DOHH2 (cell line): Measurements from ENCODE around the gene SLC29A1.

Source experiments
- H3F3A ChIP-seq: fragments of 200-600 bp; sonication (generic), shearing (Covaris generic); 2 replicates; pipeline ENCODE4 v1.6.0; 2016; ENCODE audit warnings: antibody characterized with exemption, mild to moderate bottlenecking; ENCODE audit not compliant: control insufficient read depth, insufficient read depth
- H3K27ac ChIP-seq: fragments of 200-600 bp; sonication (generic); 2 replicates; pipeline ENCODE4 v1.5.1; 2014; ENCODE audit warnings: low read depth, mild to moderate bottlenecking, low read length, moderate library complexity
- H3K27me3 ChIP-seq: fragments of 200-600 bp; sonication (generic); 2 replicates; pipeline ENCODE4 v1.6.1; 2014; ENCODE audit warnings: mild to moderate bottlenecking, low read length, mixed read lengths; ENCODE audit not compliant: control insufficient read depth
- H3K36me3 ChIP-seq: fragments of 200-600 bp; sonication (generic); 2 replicates; pipeline ENCODE4 v1.6.1; 2014; ENCODE audit warnings: mild to moderate bottlenecking, low read length, moderate library complexity, mixed read lengths; ENCODE audit not compliant: control insufficient read depth
- H3K4me1 ChIP-seq: fragments of 200-600 bp; sonication (generic); 2 replicates; pipeline ENCODE4 v1.6.1; 2014; ENCODE audit warnings: mild to moderate bottlenecking, low read length, mixed read lengths; ENCODE audit not compliant: control insufficient read depth
- H3K4me2 ChIP-seq: fragments of 200-600 bp; sonication (generic); 2 replicates; pipeline ENCODE4 v1.6.0; 2014; ENCODE audit warnings: mild to moderate bottlenecking, low read length, moderate library complexity
- H3K4me3 ChIP-seq: fragments of 200-600 bp; sonication (generic); 2 replicates; pipeline ENCODE4 v1.5.1; 2014; ENCODE audit warnings: mild to moderate bottlenecking, low read length, mixed read lengths
- H3K79me2 ChIP-seq: fragments of 200-600 bp; sonication (generic); 2 replicates; pipeline ENCODE4 v1.6.1; 2014; ENCODE audit warnings: mild to moderate bottlenecking, low read length, mixed read lengths; ENCODE audit not compliant: control insufficient read depth
- H3K9me2 ChIP-seq: fragments of 200-600 bp; sonication (generic); replicated peaks from 2 replicates; pipeline ENCODE4 v1.6.1; 2014; ENCODE audit warnings: mild to moderate bottlenecking, low read length, mixed read lengths; ENCODE audit not compliant: control insufficient read depth
- H3K9me3 ChIP-seq: fragments of 200-600 bp; sonication (generic); 2 replicates; pipeline ENCODE4 v1.6.1; 2014; ENCODE audit warnings: antibody characterized with exemption, low read length, mixed read lengths; ENCODE audit not compliant: control insufficient read depth, insufficient read depth
- H4K20me1 ChIP-seq: fragments of 200-600 bp; sonication (generic); 2 replicates; pipeline ENCODE4 v1.6.0; 2014; ENCODE audit warnings: low read depth, mild to moderate bottlenecking, antibody characterized with exemption, low read length, moderate library complexity; ENCODE audit not compliant: control insufficient read depth, insufficient read depth
- EZH2phosphoT487 ChIP-seq: fragments of 200-600 bp; sonication (generic); IDR thresholded peaks from 2 replicates; pipeline ENCODE4 v1.6.1; 2017; ENCODE audit warnings: borderline replicate concordance, mild to moderate bottlenecking, antibody characterized with exemption, low read length, moderate library complexity, mixed read lengths
- TF ChIP-seq, protein P1 (sequence below): fragments of 200-600 bp; sonication (generic); IDR thresholded peaks from one replicate; pipeline ENCODE4 v1.5.1; 2014; ENCODE audit warnings: antibody characterized with exemption, mild to moderate bottlenecking, low read depth, low read length; ENCODE audit not compliant: poor library complexity, severe bottlenecking

The SLC29A1 gene

DNA sequence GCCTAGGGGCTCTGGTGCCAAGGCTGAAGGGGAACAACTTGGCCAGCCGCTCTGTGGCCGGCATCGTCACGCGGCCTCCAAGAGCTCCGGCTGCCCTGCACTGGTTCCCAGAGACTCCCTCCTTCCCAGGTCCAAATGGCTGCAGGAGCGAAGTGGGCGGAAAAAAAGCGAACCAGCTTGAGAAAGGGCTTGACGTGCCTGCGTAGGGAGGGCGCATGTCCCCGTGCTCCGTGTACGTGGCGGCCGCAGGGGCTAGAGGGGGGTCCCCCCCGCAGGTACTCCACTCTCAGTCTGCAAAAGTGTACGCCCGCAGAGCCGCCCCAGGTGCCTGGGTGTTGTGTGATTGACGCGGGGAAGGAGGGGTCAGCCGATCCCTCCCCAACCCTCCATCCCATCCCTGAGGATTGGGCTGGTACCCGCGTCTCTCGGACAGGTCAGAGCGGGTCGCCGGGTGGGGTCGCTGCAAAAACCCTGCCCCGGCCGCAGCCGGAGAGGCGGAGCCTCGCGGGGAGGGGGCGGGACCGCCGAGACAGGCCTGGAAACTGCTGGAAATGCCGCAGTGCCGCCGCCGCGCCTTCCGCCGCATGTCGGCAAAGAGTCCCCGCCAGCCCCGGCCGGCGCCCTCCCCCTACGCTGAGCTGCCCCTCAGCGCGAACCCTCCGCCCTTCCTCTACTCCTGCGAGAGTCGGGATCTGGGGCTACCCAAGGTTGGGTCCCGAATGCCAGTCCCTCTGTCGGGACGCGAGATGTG lies 22.7 kb downstream of the SLC29A1 start:
- Histone ChIP-seq H3K36me3 (peaks cover 42% of the 10 kb centered on the region), H3K4me1 (peaks cover 32% of the 10 kb centered on the region), H3K79me2 (peaks cover 45% of the 10 kb centered on the region), H3K4me2 (peak overlapping the region; percentile 80), H3K27me3 (no peaks in the 10 kb centered on the region), H3K4me3 (peak overlapping the region; percentile 83), H4K20me1 (peaks cover 34% of the 10 kb centered on the region), H3F3A (peaks cover 44% of the 10 kb centered on the region), H3K9me2 (no peaks in the 10 kb centered on the region), H3K9me3 (no peaks in the 10 kb centered on the region), H3K27ac (peak overlapping the region; percentile 83)
- TF ChIP-seq EZH2phosphoT487: no peak
- TF ChIP-seq, protein P1, sequence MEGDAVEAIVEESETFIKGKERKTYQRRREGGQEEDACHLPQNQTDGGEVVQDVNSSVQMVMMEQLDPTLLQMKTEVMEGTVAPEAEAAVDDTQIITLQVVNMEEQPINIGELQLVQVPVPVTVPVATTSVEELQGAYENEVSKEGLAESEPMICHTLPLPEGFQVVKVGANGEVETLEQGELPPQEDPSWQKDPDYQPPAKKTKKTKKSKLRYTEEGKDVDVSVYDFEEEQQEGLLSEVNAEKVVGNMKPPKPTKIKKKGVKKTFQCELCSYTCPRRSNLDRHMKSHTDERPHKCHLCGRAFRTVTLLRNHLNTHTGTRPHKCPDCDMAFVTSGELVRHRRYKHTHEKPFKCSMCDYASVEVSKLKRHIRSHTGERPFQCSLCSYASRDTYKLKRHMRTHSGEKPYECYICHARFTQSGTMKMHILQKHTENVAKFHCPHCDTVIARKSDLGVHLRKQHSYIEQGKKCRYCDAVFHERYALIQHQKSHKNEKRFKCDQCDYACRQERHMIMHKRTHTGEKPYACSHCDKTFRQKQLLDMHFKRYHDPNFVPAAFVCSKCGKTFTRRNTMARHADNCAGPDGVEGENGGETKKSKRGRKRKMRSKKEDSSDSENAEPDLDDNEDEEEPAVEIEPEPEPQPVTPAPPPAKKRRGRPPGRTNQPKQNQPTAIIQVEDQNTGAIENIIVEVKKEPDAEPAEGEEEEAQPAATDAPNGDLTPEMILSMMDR: peak; percentile 78

DNA sequence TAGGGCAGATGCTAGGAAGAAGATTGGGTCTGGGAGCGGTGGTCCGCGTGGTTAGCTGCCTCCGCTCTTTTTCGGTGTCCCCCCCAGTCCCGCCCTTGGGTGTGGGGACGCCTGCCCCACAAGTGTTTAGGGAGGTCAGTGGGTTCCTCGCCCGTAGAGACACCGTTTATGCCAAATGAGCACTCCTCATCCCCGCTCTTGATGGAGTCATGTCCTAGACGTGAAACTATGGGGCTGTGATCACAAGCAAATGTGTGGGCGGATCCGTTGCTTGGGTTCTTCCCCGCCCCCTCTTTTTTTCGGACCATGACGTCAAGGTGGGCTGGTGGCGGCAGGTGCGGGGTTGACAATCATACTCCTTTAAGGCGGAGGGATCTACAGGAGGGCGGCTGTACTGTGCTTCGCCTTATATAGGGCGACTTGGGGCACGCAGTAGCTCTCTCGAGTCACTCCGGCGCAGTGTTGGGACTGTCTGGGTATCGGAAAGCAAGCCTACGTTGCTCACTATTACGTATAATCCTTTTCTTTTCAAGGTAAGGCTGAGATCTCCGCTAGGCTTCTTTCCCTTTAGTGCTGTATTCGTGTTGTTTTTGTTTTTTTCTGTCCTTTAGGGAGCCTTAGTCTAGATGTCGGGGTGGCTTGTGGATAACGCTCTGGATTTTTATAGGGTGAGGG lies 23.4 kb downstream of the SLC29A1 start, which contains the start of gene HSP90AB1:
HSP90AB1 (plus strand) TSS at position 439 of the 675 bp plus-strand sequence. CDS start 1,529 bp downstream, outside the sequence.
- H3K79me2 ChIP-seq: peaks cover 45% of the 10 kb centered on the region
- H3K4me3 ChIP-seq: peak within 1 kb of the TSS; percentile 83
- H3F3A ChIP-seq: peaks cover 51% of the 10 kb centered on the region

DNA sequence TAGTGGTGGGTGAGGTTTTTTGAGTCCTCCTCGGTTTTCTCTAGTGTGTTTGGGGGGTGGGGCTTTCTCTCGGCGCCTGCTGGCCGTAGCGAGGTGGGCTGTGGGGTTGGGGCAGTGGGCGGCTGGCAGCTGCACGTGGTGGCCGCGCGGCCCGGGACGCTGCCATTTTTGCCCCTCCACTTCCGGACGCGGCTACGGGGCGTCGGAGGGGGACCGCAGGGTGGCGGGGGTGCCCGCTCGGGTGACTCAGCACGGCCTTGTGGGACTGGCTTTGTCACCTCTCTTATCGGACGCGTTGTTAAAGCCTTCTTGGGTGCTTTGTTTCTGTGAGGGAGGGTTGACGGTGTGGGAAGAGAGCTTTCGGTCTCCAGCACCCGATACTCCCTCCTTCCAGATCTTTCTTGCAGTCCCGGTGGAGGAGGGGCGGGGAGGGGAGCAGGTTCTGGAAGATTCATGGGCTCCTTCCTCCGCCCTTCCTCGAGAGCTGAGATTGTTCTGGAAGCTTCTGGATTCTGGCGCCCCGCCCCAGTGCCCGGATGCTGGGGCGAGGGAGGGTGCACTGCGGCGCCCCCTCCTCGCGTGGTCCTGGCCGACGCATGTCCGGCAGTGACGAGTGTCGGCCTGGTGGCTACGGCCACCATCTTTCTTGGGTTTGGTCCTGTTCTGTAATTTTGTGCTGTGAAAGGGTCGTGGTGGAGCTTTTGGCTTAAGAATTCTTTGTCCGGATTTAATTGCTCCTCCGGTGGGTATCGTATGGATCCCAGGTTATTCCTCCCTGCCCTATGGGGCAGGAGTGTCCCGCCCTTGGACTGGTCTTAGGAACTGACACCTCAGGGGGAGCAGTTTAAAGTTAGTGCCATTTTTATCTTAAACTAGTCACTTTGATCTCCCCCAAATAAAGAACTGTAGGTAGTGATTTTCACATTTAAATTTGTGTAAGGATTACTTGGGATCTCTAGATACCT lies 24.2 kb downstream of the SLC29A1 start:
- Histone ChIP-seq H3K4me3 (peak overlapping the region; percentile 83), H4K20me1 (peaks cover 34% of the 10 kb centered on the region), H3K9me3 (no peaks in the 10 kb centered on the region), H3K9me2 (no peaks in the 10 kb centered on the region), H3K27ac (peak overlapping the region; percentile 83), H3K4me2 (peak overlapping the region; percentile 74), H3F3A (peaks cover 55% of the 10 kb centered on the region), H3K4me1 (peaks cover 32% of the 10 kb centered on the region), H3K79me2 (peaks cover 45% of the 10 kb centered on the region), H3K27me3 (no peaks in the 10 kb centered on the region), H3K36me3 (peaks cover 57% of the 10 kb centered on the region)
- TF ChIP-seq, protein P1: no peak
- no peak for TF ChIP-seq EZH2phosphoT487

More for the DNA sequence above, 23.4 kb downstream of the SLC29A1 start, which contains the start of gene HSP90AB1:
- Histone ChIP-seq H3K4me2 (peak within 1 kb of the TSS; percentile 80), H3K27ac (peak within 1 kb of the TSS; percentile 83), H3K27me3 (no peaks in the 10 kb centered on the region), H3K9me3 (no peaks in the 10 kb centered on the region), H3K4me1 (peaks cover 32% of the 10 kb centered on the region), H3K36me3 (peaks cover 49% of the 10 kb centered on the region), H4K20me1 (peaks cover 34% of the 10 kb centered on the region), H3K9me2 (no peaks in the 10 kb centered on the region)
- TF ChIP-seq EZH2phosphoT487: no peak
- TF ChIP-seq, protein P1: no peak
